ENCODE measurements around the gene CDH20.

The CDH20 gene

GRCh38 chr18:61581578-61582201 is 248.5 kb downstream of the CDH20 start:
- peak; percentile 30 for DNase-seq

- no peak for DNase-seq
Observed at GRCh38 chr18:61582202-61582710, 249.0 kb downstream of the CDH20 start.

GRCh38 chr18:61583548-61583947 is 250.3 kb downstream of the CDH20 start:
- DNase-seq, result no peak

GRCh38 chr18:61587865-61588264 is 254.6 kb downstream of the CDH20 start:
- no peak for DNase-seq

- no peak for DNase-seq
Observed at GRCh38 chr18:61589053-61589723, 256.0 kb downstream of the CDH20 start.

- peak; percentile 17 for DNase-seq
Observed at GRCh38 chr18:61589724-61590065, 256.5 kb downstream of the CDH20 start.

- DNase-seq, result no peak
Observed at GRCh38 chr18:61591253-61591652, 258.0 kb downstream of the CDH20 start.

GRCh38 chr18:61595615-61596251 is 262.5 kb downstream of the CDH20 start:
- DNase-seq, result peak; percentile 62

GRCh38 chr18:61596296-61596695 is 263.1 kb downstream of the CDH20 start:
- no peak for DNase-seq

GRCh38 chr18:61597316-61597715 is 264.1 kb downstream of the CDH20 start:
- DNase-seq, result no peak

GRCh38 chr18:61600422-61600821 is 267.2 kb downstream of the CDH20 start:
- DNase-seq, result no peak

- DNase-seq, result no peak
Observed at GRCh38 chr18:61602836-61603235, 269.6 kb downstream of the CDH20 start.

All from NCI-H446 treated with DMSO at 0.1 percent for 48 hours (cell line).